ENCODE data around the gene THAP4. TPM values are rescaled to one million over a fixed set of nuclear protein-coding genes. Genes with fewer than 3 reads are reported as not detected.
"Not testable (repeated sequence)": the region's sequence is repeated elsewhere in the genome, so short reads cannot be mapped to it uniquely, and the experiment has no call there.

Gene THAP4
- total and polyA plus RNA-seq, 8 donors = 16.0 to 172 (median 49.3) TPM

GRCh38 chr2:241666627-241667400 lies 29.9 kb upstream of the THAP4 start:
- intact Hi-C loops (cut with DNase I; ENCODE audit: low total_unique reads) = no loop called here
- H3K4me1 ChIP-seq = no peaks in the 10 kb centered on the region
- H3K4me3 ChIP-seq = no peak overlapping the region
- no peak overlapping the region for H3K27ac ChIP-seq
- no peaks in the 10 kb centered on the region for H3K27me3 ChIP-seq
- TF ChIP-seq POLR2AphosphoS5 (IDR thresholded peaks at IDR 0.05) (no peak), CTCF (IDR thresholded peaks at IDR 0.05) (no peak), POLR2A (IDR thresholded peaks at IDR 0.05) (no peak), EP300 (IDR thresholded peaks at IDR 0.05) (no peak)
- no peaks in the 10 kb centered on the region for H3K9me3 ChIP-seq
- 77 to 84% (median 83%) methylated on average over 42 of the region's 42 CpGs for WGBS, 5 donors
- peaks cover 52 to 75% (median 65%) of the 10 kb centered on the region in 4 donors for H3K36me3 ChIP-seq
- DNase-seq = peak in 1 of 2 donors; percentile 62

DNA sequence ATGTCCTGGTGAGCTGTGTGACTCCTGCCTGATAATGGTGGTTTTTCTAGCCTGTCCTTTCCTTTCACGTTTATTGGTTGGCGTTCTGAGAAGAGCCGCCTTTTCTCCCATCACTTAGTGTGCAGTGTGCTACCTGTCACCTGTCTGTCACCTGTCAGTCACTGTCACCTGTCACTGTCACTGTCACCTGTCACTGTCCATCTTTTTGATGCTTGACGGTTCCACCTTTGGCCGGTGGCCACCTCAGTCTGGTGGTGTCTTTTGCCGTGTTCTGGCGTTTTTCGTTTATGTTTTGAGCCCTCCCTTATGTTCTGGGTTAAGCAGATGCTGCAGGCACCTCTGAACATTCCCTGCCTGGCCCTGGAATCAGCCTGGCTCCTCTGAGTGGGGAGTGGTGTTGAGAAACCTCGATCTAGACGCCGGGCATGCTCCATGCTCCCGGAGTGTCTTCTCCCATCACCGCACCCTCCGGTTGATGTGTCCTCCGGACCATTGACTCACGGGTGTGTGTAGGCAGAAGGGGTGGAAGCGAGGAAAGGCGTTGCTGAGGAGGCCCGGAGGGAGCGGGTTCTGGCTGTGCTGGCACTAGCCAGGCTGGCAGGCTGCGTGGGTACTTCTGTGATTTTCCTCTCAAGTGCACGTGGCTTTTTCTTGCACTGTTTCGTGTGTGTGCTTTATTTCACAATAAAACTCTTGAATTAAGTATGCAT lies 28.9 kb upstream of the THAP4 start:
- Histone ChIP-seq H3K4me1 (no peaks in the 10 kb centered on the region), H3K36me3 (peaks cover 47 to 75% (median 65%) of the 10 kb centered on the region in 4 donors), H3K9me3 (no peaks in the 10 kb centered on the region), H3K27me3 (no peaks in the 10 kb centered on the region), H3K4me3 (no peak overlapping the region), H3K27ac (no peak overlapping the region)
- no peak for DNase-seq
- intact Hi-C loops (cut with DNase I; ENCODE audit: low total_unique reads) = no loop called here
- 89 to 92% (median 89%) methylated on average over 23 of the region's 23 CpGs for WGBS, 5 donors
- no peak for TF ChIP-seq CTCF (IDR thresholded peaks at IDR 0.05)
- TF ChIP-seq EP300 (IDR thresholded peaks at IDR 0.05) = no peak

- 89 to 93% (median 93%) methylated on average over 24 of the region's 24 CpGs for WGBS, 5 donors
- H3K27ac ChIP-seq; H3K27me3 ChIP-seq; H3K9me3 ChIP-seq; intact Hi-C loops (cut with DNase I; ENCODE audit: low total_unique reads); DNase-seq; H3K4me3 ChIP-seq; H3K4me1 ChIP-seq: not testable (repeated sequence)
- H3K36me3 ChIP-seq = peaks cover 36 to 75% (median 65%) of the 10 kb centered on the region in 4 donors
These were observed 25.8 kb upstream of the THAP4 start for GRCh38 chr2:241662731-241663130.

GRCh38 chr2:241660593-241661213 lies 23.7 kb upstream of the THAP4 start:
- TF ChIP-seq POLR2A (IDR thresholded peaks at IDR 0.05) = no peak
- TF ChIP-seq EP300 (IDR thresholded peaks at IDR 0.05) = no peak
- no peak for TF ChIP-seq CTCF (IDR thresholded peaks at IDR 0.05)
- no peak for TF ChIP-seq POLR2AphosphoS5 (IDR thresholded peaks at IDR 0.05)
- intact Hi-C loops (cut with DNase I; ENCODE audit: low total_unique reads) = no loop called here
- no peak for DNase-seq
- WGBS, 5 donors = 92 to 93% (median 92%) methylated on average over 13 to 14 of the region's 14 CpGs
- no peaks in the 10 kb centered on the region for H3K9me3 ChIP-seq
- H3K27ac ChIP-seq = no peak overlapping the region
- no peak overlapping the region for H3K4me3 ChIP-seq
- H3K4me1 ChIP-seq = no peaks in the 10 kb centered on the region
- H3K36me3 ChIP-seq = peaks cover 31 to 75% (median 67%) of the 10 kb centered on the region in 4 donors
- no peaks in the 10 kb centered on the region for H3K27me3 ChIP-seq

Measured in stomach (tissue), 9 donors.